Amniotic stem cell (primary cell): ENCODE data around the gene RAI1.

Experiments
- DNase-seq: peaks from one replicate; lab custom pipeline; 2025; lab: John Stamatoyannopoulos, UW

The RAI1 gene

GRCh38 chr17:17847118-17847689, 165.9 kb downstream of the RAI1 start:
- no peak for DNase-seq

DNA sequence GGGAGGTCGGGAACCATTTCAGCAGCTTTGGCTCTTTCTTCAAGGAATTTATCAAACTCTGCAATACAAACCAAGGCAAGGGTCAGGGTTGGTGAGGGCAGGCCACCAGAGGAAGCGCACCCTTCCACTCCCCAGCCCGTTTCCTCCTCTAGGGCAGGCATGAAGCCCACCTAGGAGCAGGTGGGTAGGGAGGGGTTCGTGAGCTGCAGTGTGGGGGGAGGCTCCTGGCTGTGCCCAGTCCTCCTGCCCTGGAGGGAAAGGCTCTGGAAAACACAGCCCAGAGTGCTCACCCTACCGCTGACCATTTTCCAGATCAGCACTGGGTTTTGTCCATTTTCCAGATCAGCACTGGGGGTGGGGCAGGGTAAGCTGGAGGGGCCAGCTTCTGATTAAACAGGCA, 166.5 kb downstream of the RAI1 start:
- DNase-seq = no peak

DNA sequence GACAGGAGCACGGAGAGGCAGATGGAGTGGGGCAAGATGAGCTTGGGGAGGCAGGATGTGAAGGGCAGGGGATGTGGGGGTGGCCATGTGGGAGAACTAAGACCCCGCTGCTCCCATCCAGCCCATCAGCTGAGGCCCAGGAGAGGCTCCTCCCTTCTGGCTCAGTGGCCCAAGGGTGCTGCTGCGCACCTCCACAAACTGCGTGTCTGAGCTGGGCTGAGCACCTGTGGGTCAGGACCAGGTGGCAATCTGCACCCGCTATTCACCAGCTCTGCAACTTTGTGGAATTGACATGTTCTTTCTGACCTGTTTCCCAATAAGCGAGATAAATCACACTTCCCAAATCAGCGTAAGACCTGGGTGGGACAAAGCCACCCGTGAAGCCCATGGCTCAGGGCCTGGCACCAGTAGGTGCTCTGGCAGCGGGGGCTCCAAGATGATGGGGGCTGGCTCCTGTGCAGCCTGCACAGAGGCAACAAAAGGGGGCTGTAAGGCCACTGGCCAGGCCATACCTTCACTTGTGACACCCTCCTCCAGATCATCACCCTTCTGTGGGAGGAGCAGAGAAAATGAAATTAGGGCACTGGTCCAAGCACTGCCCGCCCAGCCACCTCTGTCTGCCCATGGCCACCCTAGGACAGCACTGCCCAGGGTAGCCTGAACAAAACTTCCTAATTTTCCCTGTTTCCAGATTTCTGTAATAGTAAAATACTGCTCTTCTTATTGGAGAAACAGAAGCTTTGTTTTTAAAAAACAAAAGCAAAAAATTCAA, 167.2 kb downstream of the RAI1 start:
- no peak for DNase-seq

- no peak for DNase-seq
These were observed 168.0 kb downstream of the RAI1 start for GRCh38 chr17:17849147-17849820.

- no peak for DNase-seq
These were observed 168.7 kb downstream of the RAI1 start for GRCh38 chr17:17849845-17850373.

DNA sequence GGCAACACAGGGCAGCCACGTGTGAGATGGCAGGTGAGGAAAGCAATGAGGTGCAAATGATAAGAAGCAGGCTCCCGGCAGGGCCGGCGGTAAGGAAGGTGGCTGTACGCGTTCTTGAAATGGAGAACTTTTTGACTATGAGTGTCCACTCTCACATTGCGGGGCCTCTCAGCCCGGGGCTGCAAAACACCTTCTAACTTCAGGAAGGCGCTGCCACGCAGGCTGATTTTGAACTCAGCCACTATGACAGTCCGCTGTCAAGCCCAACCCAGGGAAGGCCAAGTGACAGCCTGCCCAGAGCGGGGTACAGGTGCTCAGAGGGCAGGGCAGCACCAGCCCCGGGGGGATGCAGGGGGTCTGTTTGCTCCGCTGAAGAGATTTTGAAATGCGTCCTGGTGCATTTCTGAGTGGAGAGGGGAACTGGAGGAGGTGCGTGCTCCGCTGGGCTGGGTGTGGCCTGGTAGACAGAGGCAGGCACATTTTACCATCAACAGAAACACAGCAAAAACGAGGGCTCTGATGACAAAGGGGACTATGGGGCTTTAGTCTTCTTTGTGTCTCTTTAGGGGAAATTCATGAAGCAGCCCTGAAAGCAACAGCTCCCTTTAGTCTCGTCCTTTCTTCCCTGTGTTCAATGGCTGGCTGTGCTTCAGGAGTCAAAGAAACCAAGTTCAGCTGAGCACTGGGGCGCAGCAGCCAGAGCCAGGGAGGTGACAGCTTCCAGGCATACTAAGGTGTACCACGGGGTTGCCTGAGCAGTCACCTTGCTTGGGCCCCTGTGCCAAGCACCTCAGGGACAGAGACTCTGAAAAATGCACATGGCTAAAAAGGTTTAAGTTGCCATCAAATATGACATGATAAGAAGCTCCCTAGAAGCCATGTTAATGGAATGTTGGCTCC, 170.1 kb downstream of the RAI1 start:
- DNase-seq = no peak

GRCh38 chr17:17852930-17853329, 171.7 kb downstream of the RAI1 start:
- DNase-seq = no peak

DNA sequence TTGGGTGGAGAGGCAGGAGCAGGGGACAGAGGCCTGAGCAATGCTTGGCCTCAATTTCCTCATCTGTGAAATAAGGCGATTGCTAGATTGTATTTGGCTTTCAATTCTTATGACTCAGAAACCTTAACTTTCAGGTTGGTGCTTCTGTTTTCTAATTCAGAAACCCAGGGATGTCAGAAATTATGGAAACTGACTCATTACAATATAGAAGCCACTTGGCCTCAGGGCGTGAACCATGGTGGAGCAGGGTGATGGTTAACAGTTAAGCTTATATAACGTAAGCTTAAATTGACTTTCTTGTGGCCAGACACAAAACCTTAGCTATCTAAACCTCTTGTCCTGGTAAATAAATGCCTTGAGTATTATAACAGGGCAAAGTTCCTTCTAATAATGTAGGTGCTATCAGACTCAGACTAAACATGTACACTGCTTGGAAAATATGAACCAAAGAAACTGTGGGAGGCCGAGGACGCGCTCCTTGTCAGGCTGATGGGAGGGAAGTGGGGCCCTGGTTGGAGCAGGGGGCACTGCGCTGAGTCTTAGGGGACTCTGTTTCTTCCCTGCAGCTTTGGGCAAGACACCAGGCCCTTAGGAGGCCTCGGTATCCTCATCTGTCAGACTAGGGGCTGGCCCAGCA, 172.7 kb downstream of the RAI1 start:
- no peak for DNase-seq

- no peak for DNase-seq
These were observed 174.7 kb downstream of the RAI1 start for GRCh38 chr17:17855976-17856375.

DNA sequence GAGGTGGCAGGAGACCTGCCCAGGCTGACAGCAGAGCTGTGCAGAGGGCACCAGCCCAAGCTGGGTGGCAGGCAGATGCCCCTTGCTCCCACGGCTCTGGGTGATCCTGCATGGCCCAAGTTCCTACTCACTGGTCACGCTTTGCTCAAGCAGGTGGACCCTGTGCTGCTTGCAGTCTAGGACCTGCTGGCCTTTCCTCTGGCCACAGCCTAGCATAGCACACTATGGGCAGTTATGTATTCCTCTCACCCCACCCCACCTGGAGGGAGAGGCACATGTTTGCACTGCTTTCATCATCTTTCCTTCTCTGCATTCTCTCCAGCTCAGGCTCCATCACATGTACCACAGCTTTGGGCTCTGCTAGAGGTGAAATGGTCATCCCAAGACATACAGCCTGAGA, 175.1 kb downstream of the RAI1 start:
- DNase-seq = no peak

DNA sequence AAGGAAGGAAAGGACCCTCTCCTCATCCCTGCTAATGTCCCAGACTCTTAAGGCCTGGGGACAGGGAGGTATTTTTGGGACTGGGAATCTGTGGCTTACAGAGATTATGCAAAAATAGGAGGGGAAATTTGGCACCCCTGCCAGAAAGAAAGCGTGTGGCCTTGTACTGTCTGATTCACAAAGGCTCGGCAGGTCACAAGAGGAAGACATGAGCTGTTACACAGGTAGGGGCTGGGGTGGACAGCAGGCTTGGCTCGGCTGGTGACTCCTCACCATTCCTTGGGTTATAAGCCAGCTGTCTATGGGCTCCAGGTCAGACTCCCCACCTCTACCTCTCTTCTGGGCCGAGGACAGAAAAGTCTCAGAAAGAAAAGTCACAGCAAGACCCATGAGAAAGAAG, 176.2 kb downstream of the RAI1 start:
- no peak for DNase-seq

DNA sequence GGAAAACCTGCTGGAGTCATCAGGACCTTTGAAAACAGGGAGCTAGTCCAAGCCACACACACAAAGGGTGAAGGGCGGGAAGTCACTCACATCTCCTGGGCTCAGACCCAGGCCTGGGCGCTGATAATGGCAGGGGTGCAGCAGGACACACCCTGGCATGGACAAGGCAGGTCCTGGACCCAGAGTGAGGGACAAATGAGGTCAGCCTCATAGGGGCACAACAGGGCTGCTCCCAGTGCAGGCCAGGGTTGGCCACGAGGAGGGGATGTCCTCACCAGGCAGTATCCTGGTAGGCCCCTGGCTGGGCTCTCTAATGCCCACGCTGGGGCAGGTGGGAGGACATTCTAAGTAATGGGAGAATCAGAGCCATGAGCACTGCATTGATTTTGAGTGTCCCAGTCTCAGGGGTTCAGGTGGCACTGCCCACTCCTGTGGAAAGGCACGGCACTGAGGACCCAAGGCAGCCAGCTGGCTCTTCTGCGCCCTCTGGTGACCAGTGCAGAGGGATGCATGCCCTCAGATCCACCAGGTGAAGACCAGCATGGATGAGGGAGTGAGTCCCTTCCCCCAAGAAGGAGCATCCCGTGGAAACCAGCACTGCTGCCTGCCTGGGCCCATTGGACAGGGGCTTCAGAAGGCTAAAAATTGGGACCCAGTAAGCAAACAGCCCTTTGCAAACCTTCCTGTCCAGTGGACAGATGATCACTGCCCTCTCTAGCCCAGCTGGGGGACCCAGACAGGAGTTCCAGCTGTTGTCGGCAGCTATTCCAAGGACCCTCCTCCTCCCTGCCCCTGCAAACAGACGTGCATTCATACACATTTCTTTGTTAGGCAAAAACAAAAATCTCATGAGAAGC, 178.9 kb downstream of the RAI1 start:
- DNase-seq = no peak

DNA sequence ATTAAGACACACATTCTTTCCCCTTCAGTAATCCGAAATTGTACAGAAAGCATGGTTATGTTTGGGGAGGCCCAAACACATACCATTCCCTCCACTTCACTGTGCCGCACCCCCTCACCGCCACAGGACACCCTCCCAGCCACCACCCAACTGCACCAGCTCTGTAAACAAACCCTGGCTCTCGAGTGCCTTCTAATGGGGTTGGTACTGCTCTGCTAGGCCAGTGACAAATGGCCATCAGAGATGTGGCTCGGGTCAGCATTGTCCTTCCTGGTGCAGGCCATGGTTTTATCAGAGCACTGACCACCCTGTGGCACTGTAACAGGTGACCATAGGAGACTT, 179.5 kb downstream of the RAI1 start:
- DNase-seq = no peak
